HAP-1 (cell line): ENCODE measurements around the gene COMMD7.
"Not testable (repeated sequence)": the region's sequence is repeated elsewhere in the genome, so short reads cannot be mapped to it uniquely, and the experiment has no call there.

ENCODE experiments used
- DNase-seq, 2 experiments: peaks; one replicate each; pipeline ENCODE4 v3.0.0-alpha.2; 2016 to 2020; ENCODE audit warnings: low spot score in 2 of 2
- H3K27me3 ChIP-seq: fragments of 250-450 bp; sonication (Bioruptor Pico); 2 replicates; pipeline ENCODE4 v1.5.1; 2020; ENCODE audit warnings: low read depth, mild to moderate bottlenecking, moderate library complexity
- H3K36me3 ChIP-seq: fragments of 250-450 bp; sonication (Bioruptor Pico); replicated peaks from 2 replicates; pipeline ENCODE4 v1.5.1; 2020; ENCODE audit warnings: mild to moderate bottlenecking
- H3K4me1 ChIP-seq: fragments of 250-450 bp; sonication (Bioruptor Pico); 2 replicates; pipeline ENCODE4 v1.5.1; 2020; ENCODE audit warnings: mild to moderate bottlenecking
- H3K4me3 ChIP-seq: fragments of 250-450 bp; sonication (Bioruptor Pico); 2 replicates; pipeline ENCODE4 v1.5.1; 2020; ENCODE audit warnings: mild to moderate bottlenecking, moderate library complexity
- H3K9me3 ChIP-seq: fragments of 250-450 bp; sonication (Bioruptor Pico); 2 replicates; pipeline ENCODE4 v1.5.1; 2020; ENCODE audit warnings: mild to moderate bottlenecking, moderate library complexity
- in situ Hi-C: fragments of 300-500 bp; cut with MboI; formaldehyde crosslinking; loops from 3 replicates; pipeline ENCODE4 v1.14.3; 2020; ENCODE audit warnings: low sequenced_read_pairs, inconsistent platforms, mixed read lengths

The COMMD7 gene

DNA sequence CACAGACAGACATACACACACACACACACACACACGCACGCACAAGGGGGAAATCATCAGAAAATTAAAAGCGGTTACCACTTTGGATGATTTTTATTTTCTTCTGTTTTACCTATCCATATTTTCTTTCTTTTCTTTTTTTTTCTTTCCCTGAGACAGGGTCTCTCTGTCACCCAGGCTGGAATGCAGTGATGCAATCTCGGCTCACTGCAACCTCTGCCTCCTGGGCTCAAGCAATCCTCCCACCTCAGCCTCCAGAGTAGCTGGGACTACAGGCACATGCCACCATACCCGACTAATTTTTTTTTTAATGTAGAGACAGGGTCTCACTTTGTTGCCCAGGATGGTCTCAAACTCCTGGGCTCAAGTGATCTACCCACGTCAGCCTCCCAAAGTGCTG lies 14.8 kb downstream of the COMMD7 start:
- H3K36me3 ChIP-seq, H3K9me3 ChIP-seq, H3K4me3 ChIP-seq, DNase-seq, H3K27me3 ChIP-seq, H3K4me1 ChIP-seq, in situ Hi-C loops: not testable (repeated sequence)

DNA sequence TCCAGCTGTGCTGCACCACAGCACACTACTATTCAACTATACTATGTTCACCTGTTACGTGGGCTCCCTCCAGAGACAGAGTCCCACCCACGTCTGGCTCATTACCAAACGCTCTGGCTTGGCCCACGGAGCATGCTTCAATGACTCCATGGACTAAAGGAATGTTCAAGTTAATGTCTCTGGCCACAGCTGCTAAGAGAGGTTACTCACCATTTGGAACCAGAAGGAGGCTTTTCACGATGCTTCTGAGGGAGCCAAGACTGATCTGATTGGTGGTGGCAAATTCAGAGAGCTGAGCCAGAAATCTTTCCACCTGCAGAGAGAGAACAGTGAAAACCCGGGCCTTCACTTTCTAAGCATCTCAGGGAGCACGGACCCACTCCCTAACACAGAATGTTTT lies 15.6 kb downstream of the COMMD7 start:
- Histone ChIP-seq H3K4me3 (no peak overlapping the region), H3K9me3 (no peaks in the 10 kb centered on the region), H3K4me1 (no peaks in the 10 kb centered on the region), H3K36me3 (no peaks in the 10 kb centered on the region), H3K27me3 (no peaks in the 10 kb centered on the region)
- in situ Hi-C loops: no loop called here
- no peak for DNase-seq

- H3K36me3 ChIP-seq: no peaks in the 10 kb centered on the region; the same call in 1 of the 2 replicates
- DNase-seq: no peak
- in situ Hi-C loops: no loop called here
- H3K9me3 ChIP-seq: no peaks in the 10 kb centered on the region
- no peak overlapping the region for H3K4me3 ChIP-seq
- H3K4me1 ChIP-seq: no peaks in the 10 kb centered on the region
- no peaks in the 10 kb centered on the region for H3K27me3 ChIP-seq
These were observed 24.4 kb downstream of the COMMD7 start for GRCh38 chr20:32718749-32719348.

DNA sequence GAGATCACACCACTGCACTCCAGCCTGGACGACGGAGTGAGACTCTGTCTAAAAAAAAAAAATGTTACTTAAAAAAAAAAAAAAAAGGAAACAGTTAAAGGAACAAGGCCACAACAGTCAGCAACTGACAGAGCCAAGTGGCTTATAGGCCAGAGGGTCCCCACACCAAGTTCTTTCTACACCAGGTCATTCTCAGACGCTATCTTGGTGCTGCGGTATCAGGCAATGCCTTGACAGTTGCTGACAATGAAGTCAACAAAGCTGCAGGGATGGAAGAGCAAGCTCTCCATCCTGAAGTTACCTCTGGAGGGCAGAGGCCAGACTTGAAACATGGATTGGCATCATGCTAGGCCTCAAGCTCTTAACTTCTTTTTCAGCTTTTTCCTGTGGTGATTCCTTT lies 31.9 kb downstream of the COMMD7 start:
- Histone ChIP-seq H3K27me3 (no peaks in the 10 kb centered on the region), H3K4me1 (peaks cover 16% of the 10 kb centered on the region), H3K36me3 (no peaks in the 10 kb centered on the region), H3K9me3 (no peaks in the 10 kb centered on the region), H3K4me3 (no peak overlapping the region)
- in situ Hi-C loops: no loop called here
- DNase-seq: no peak

DNA sequence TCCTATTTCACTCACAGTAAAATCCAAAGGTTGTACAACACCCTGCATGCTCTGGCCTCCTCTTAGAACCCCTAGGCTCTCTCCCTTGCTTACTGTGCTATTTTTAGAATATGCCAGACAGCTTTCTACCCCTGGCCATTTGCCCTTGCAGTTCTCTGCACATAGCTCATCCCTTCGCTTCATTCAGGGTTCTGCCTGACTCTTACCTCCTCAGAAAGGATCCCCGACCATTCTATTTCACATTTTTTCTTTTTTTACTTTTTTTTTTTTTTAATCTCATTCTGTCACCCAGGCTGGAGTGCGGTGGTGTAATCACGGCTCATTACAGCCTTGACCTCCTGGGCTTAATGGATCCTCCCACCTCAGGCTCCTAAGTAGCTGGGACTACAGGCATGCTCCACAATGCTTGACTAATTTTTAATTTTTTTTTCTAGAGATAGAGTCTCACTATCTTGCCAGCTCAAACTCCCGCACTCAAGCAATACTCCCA lies 33.6 kb downstream of the COMMD7 start:
- Histone ChIP-seq H3K4me3 (no peak overlapping the region), H3K27me3 (no peaks in the 10 kb centered on the region), H3K9me3 (no peaks in the 10 kb centered on the region), H3K36me3 (no peaks in the 10 kb centered on the region), H3K4me1 (peaks cover 19% of the 10 kb centered on the region)
- in situ Hi-C loops: no loop called here
- DNase-seq: no peak

DNA sequence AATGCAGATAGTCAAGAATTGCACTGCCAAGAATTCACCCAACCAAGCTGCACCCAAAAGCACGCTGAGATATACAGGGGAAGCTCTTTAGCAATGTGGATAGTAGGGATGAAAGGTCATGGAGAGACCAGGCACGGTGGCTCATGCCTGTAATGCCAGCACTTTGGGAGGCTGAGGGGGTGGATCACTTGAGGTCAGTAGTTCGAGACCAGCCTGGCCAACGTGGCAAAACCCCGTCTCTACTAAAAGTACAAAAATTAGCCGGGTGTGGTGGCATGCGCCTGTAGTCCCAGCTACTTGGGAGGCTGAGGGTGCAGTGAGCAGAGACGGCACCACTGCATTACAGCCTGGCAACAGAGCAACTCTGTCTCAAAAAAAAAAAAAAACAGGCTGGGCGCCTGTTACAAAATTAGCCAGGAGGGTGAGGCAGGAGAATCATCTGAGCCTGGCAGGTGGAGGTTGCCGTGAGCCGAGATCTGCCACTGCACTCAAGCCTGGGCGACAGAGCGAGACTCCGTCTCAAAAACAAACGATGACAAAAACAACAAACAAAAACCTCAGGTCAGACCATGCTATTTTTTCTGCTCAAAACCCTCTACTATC lies 34.1 kb downstream of the COMMD7 start:
- H3K9me3 ChIP-seq, in situ Hi-C loops, DNase-seq, H3K36me3 ChIP-seq, H3K4me3 ChIP-seq, H3K27me3 ChIP-seq: not testable (repeated sequence)
- H3K4me1 ChIP-seq: peaks cover 19% of the 10 kb centered on the region

GRCh38 chr20:32707691-32708581 lies 35.3 kb downstream of the COMMD7 start:
- in situ Hi-C loops: no loop called here
- H3K27me3 ChIP-seq: no peaks in the 10 kb centered on the region
- no peaks in the 10 kb centered on the region for H3K9me3 ChIP-seq
- H3K4me1 ChIP-seq: peaks cover 19% of the 10 kb centered on the region
- no peak overlapping the region for H3K4me3 ChIP-seq
- peak; percentile 37 to 69 for DNase-seq
- no peaks in the 10 kb centered on the region for H3K36me3 ChIP-seq

GRCh38 chr20:32706486-32706885 lies 36.8 kb downstream of the COMMD7 start:
- H3K27me3 ChIP-seq: no peaks in the 10 kb centered on the region
- in situ Hi-C loops: no loop called here
- DNase-seq: peak; percentile 69 to 86
- no peaks in the 10 kb centered on the region for H3K9me3 ChIP-seq
- no peak overlapping the region for H3K4me3 ChIP-seq
- no peaks in the 10 kb centered on the region for H3K36me3 ChIP-seq
- H3K4me1 ChIP-seq: peaks cover 19% of the 10 kb centered on the region

GRCh38 chr20:32702706-32703425 lies 40.4 kb downstream of the COMMD7 start:
- Histone ChIP-seq H3K4me1 (peaks cover 13% of the 10 kb centered on the region), H3K27me3 (no peaks in the 10 kb centered on the region), H3K9me3 (no peaks in the 10 kb centered on the region), H3K36me3 (no peaks in the 10 kb centered on the region), H3K4me3 (no peak overlapping the region)
- in situ Hi-C loops: no loop called here
- DNase-seq: no peak

DNA sequence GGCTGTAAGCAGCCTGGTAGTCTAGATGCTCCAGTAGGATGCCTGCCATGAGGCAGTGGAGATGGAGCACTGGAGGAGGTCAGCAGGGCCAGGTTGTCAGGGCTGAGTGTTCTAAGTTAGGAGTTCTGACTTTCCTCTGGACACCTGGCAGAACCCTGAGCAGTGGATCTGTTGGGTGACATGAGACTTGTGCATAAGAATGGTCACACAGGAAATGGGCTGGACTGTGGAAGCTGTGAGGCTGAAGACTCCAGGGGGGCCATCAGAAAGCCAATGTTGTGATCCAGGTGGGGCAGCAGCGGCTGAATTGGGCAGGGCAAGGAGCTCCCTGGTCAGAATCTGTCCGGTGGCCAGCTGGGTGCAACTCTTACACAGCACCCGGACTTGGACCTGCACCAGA lies 45.7 kb downstream of the COMMD7 start:
- H3K9me3 ChIP-seq: no peaks in the 10 kb centered on the region
- no peaks in the 10 kb centered on the region for H3K27me3 ChIP-seq
- in situ Hi-C loops: no loop called here
- H3K36me3 ChIP-seq: no peaks in the 10 kb centered on the region
- DNase-seq: no peak
- no peak overlapping the region for H3K4me3 ChIP-seq
- no peaks in the 10 kb centered on the region for H3K4me1 ChIP-seq

- Histone ChIP-seq H3K4me3 (no peak overlapping the region), H3K27me3 (no peaks in the 10 kb centered on the region), H3K9me3 (no peaks in the 10 kb centered on the region), H3K4me1 (no peaks in the 10 kb centered on the region), H3K36me3 (no peaks in the 10 kb centered on the region)
- in situ Hi-C loops: no loop called here
- DNase-seq: no peak
These were observed 48.2 kb downstream of the COMMD7 start for GRCh38 chr20:32695089-32695488.

DNA sequence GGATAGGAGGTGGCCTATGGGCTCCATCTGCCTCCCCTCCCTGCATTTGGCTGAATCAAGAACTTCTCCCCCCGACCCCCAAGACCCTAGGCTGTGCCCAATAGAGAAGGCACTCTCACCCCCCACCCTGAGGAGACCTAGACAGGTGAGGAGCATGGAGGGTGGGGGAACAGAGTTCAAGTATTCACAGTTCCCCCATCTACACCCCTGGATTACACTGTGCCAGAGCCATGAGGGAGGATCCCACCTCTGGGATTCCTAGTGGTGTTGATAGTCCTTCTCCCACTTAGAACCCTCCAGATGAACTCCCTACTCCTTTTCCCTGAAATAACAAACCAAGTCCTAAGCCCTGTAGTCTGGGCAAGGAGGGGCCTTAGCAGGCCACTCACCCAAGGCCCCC lies 54.3 kb downstream of the COMMD7 start:
- H3K9me3 ChIP-seq, H3K27me3 ChIP-seq, H3K4me1 ChIP-seq, DNase-seq, in situ Hi-C loops, H3K36me3 ChIP-seq, H3K4me3 ChIP-seq: not testable (repeated sequence)

DNA sequence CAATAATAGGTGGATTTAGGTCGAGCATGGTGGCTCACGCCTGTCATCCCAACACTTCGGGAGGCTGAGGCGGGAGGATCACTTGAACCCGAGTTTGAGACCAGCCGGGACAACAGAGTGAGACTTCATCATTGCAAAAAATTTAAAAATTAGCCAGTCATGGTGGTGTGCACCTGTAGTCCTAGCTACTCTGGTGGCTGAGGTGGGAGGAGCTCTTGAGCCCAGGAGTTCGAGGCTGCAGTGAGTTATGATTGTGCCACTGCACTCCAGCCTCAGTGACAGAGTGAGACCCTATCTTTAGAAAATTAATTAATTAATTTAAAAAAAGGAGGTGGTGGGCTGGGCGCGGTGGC lies 56.1 kb downstream of the COMMD7 start:
- no peaks in the 10 kb centered on the region for H3K27me3 ChIP-seq
- in situ Hi-C loops: no loop called here
- no peaks in the 10 kb centered on the region for H3K9me3 ChIP-seq
- no peak overlapping the region for H3K4me3 ChIP-seq
- no peak for DNase-seq
- no peaks in the 10 kb centered on the region for H3K36me3 ChIP-seq
- no peaks in the 10 kb centered on the region for H3K4me1 ChIP-seq
